Measurements from ENCODE around the gene SH3PXD2A.

GRCh38 chr10:103640436-103641181, 214.8 kb downstream of the SH3PXD2A start:
- TF ChIP-seq CTCF (IDR thresholded peaks at IDR 0.05) (no peak), POLR2AphosphoS5 (IDR thresholded peaks at IDR 0.05) (peak in 1 of 3 donors; percentile 38)
